ENCODE data around the gene HACD1.

The HACD1 gene, protein sequence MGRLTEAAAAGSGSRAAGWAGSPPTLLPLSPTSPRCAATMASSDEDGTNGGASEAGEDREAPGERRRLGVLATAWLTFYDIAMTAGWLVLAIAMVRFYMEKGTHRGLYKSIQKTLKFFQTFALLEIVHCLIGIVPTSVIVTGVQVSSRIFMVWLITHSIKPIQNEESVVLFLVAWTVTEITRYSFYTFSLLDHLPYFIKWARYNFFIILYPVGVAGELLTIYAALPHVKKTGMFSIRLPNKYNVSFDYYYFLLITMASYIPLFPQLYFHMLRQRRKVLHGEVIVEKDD

DNA sequence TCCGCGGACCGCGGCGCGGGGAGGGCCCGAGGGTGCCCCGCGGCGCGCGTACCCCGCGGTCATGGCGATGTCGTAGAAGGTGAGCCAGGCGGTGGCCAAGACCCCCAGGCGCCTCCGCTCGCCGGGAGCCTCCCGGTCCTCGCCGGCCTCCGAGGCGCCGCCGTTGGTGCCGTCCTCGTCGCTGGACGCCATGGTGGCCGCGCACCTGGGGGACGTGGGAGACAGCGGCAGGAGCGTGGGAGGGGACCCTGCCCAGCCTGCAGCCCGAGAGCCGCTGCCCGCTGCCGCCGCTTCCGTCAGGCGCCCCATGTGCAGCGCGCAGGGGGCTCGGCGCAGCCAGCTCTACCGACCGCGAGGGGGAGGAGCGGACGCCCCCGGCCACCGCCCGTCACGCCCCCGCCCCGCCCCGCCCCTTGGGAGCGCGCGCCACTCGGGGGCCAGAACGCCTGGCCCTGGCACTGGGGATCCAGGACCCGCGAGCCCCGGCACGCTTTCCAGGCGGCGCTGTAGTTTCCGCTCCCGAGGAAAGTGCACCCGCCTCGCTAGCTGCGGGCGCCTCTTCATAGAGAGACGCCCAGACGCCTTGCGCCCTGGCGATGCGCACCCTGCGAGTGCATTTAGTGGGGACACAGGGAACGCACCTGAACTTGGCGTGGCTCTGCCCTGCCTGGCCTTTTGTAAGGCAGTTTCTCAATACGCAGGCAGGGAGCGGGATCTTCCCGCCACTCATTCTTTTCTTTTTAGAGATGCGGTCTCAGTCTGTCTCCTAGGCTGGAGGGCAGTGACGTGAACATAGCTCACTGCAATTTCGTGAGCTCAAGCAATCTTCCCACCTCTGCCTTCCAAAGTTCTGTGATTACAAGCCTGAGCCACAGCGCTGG, at the start of gene HACD1:
HACD1 (minus strand) TSS at position 344 of the 881 bp plus-strand sequence; CDS start at position 309, 35 bp downstream.
- Histone ChIP-seq H3K79me2 (ENCODE audit: insufficient read depth, low read depth) (no peaks in the 10 kb centered on the region), H3K4me3 (IDR thresholded peaks at IDR 0.05; ENCODE audit: insufficient read depth, low read depth, low read length) (no peak within 1 kb of the TSS), H3K27me3 (ENCODE audit: insufficient read depth, low read depth) (no peaks in the 10 kb centered on the region), H3K4me2 (peak within 1 kb of the TSS; percentile 85), H2AFZ (ENCODE audit: low read depth) (peak within 1 kb of the TSS; percentile 95), H4K20me1 (ENCODE audit: insufficient read depth) (no peaks in the 10 kb centered on the region), H3K4me1 (ENCODE audit: low read depth, poor library complexity, severe bottlenecking) (no peaks in the 10 kb centered on the region), H3K9ac (peak within 1 kb of the TSS; percentile 49; the same call in 1 of the 2 replicates), H3K36me3 (ENCODE audit: insufficient read depth) (no peaks in the 10 kb centered on the region), H3K27ac (no peak within 1 kb of the TSS)
- TF ChIP-seq, protein P1, sequence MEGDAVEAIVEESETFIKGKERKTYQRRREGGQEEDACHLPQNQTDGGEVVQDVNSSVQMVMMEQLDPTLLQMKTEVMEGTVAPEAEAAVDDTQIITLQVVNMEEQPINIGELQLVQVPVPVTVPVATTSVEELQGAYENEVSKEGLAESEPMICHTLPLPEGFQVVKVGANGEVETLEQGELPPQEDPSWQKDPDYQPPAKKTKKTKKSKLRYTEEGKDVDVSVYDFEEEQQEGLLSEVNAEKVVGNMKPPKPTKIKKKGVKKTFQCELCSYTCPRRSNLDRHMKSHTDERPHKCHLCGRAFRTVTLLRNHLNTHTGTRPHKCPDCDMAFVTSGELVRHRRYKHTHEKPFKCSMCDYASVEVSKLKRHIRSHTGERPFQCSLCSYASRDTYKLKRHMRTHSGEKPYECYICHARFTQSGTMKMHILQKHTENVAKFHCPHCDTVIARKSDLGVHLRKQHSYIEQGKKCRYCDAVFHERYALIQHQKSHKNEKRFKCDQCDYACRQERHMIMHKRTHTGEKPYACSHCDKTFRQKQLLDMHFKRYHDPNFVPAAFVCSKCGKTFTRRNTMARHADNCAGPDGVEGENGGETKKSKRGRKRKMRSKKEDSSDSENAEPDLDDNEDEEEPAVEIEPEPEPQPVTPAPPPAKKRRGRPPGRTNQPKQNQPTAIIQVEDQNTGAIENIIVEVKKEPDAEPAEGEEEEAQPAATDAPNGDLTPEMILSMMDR (conservative IDR thresholded peaks at IDR 0.05; ENCODE audit: low read depth, low read length), result 0 out of 2 replicates have a peak, but pooled peaks have one; percentile 15

DNA sequence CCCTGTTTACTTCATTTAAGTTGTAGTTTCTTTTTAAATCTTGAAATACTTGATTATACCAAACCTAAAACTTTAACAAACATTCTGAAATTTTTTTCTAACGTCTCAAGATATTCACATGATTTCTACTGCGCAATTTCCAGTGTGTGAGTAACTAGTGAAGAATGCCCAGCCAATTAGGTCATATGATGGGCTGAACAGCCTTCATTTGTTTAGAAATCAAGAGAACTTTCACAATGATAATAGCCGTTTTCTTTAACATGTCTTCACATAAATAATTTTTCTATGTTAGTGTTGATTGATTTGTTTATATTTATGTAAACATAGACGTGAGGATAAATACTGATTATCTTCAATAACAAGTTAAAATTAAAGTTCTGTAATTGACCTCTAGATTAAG, 48.6 kb upstream of the HACD1 start:
- Histone ChIP-seq H4K20me1 (ENCODE audit: insufficient read depth) (no peaks in the 10 kb centered on the region; the same call in none of the 2 replicates), H3K4me1 (ENCODE audit: low read depth, poor library complexity, severe bottlenecking) (peaks cover 10% of the 10 kb centered on the region), H3K4me2 (no peak overlapping the region), H3K79me2 (ENCODE audit: insufficient read depth, low read depth) (peaks cover 8% of the 10 kb centered on the region; the same call in 1 of the 2 replicates), H3K27me3 (ENCODE audit: insufficient read depth, low read depth) (no peaks in the 10 kb centered on the region), H2AFZ (ENCODE audit: low read depth) (no peak overlapping the region), H3K27ac (no peak overlapping the region), H3K9ac (no peak overlapping the region), H3K4me3 (IDR thresholded peaks at IDR 0.05; ENCODE audit: insufficient read depth, low read depth, low read length) (no peak overlapping the region), H3K36me3 (ENCODE audit: insufficient read depth) (no peaks in the 10 kb centered on the region)
- TF ChIP-seq, protein P1 (conservative IDR thresholded peaks at IDR 0.05; ENCODE audit: low read depth, low read length), result no peak

DNA sequence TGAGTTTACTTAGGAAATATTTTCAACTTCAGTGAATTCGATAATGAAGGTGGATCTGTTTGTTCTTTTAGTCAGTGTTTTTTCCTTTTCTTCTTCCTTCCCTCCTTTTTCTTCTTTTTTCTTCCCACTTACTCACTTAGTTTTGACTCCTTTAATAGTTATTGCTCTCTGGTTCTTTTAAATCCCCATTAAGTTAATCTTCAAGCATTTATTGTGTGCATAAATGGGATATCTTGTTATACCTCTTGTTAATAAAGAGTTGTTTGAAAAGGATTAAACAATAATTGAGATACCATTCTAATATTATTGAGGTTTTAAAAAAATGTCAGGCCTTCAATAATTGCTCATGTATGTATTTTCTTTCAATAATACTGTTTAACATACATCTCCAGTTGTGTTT, 46.3 kb upstream of the HACD1 start:
- Histone ChIP-seq H2AFZ (ENCODE audit: low read depth) (no peak overlapping the region), H3K4me3 (IDR thresholded peaks at IDR 0.05; ENCODE audit: insufficient read depth, low read depth, low read length) (no peak overlapping the region), H3K4me1 (ENCODE audit: low read depth, poor library complexity, severe bottlenecking) (no peaks in the 10 kb centered on the region), H3K79me2 (ENCODE audit: insufficient read depth, low read depth) (peaks cover 18% of the 10 kb centered on the region), H3K27me3 (ENCODE audit: insufficient read depth, low read depth) (no peaks in the 10 kb centered on the region), H3K36me3 (ENCODE audit: insufficient read depth) (no peaks in the 10 kb centered on the region), H3K9ac (no peak overlapping the region), H3K4me2 (no peak overlapping the region), H4K20me1 (ENCODE audit: insufficient read depth) (no peaks in the 10 kb centered on the region; the same call in none of the 2 replicates), H3K27ac (no peak overlapping the region)
- TF ChIP-seq, protein P1 (conservative IDR thresholded peaks at IDR 0.05; ENCODE audit: low read depth, low read length), result no peak

DNA sequence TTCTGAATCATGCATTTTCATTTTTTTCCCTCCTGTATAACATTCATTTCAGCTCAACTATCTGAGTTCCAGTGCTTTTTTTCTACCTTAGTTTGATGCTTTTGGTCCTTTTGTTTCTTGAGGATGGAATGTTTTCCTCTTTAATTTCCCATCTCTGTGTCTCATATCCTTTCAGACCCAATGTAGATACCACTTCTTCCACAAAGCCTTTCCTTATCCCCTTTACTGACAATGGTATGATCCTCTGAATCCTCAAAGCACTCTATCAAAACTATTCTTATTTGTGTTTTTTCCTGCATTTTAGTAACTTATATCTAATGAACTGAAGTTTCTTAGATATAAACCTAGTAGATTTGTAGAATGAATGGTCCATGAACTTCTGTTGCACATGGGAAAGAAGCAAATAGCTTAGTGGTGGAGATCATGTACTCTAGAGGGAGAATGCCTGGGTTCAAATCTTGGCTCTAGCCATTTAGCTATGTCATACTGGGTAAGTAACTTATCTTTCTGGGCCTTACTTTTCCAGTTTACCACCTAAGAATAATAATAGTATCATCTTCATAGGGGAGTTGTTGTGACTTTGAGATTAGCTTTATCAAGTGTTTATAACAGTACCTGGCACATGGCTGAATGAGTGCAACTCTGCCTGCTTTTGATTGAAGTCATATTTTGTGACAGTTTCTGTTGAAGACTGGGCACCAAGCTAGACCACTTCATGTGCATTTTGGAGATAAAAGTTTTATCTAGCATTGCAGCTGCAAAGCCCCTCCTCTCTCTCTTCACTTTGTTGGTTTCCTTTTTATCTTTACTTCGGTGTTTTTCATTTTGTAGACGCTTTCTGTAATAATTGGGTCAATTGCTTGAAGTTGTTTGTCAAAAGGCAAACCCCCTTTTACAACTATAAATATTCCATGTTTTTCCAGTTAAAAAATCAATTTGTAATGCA, 45.3 kb upstream of the HACD1 start:
- H3K4me1 ChIP-seq (ENCODE audit: low read depth, poor library complexity, severe bottlenecking), result no peaks in the 10 kb centered on the region
- no peak overlapping the region for H3K4me2 ChIP-seq
- H3K79me2 ChIP-seq (ENCODE audit: insufficient read depth, low read depth), result peaks cover 26% of the 10 kb centered on the region
- H3K27me3 ChIP-seq (ENCODE audit: insufficient read depth, low read depth), result no peaks in the 10 kb centered on the region
- H3K36me3 ChIP-seq (ENCODE audit: insufficient read depth), result no peaks in the 10 kb centered on the region
- H4K20me1 ChIP-seq (ENCODE audit: insufficient read depth), result no peaks in the 10 kb centered on the region; the same call in 1 of the 2 replicates
- no peak overlapping the region for H3K27ac ChIP-seq
- TF ChIP-seq, protein P1 (conservative IDR thresholded peaks at IDR 0.05; ENCODE audit: low read depth, low read length), result no peak
- H2AFZ ChIP-seq (ENCODE audit: low read depth), result no peak overlapping the region
- H3K4me3 ChIP-seq (IDR thresholded peaks at IDR 0.05; ENCODE audit: insufficient read depth, low read depth, low read length), result no peak overlapping the region
- no peak overlapping the region for H3K9ac ChIP-seq
